ENCODE data around the gene TENM3.
A peak's percentile ranks its signal among the peaks of the same experiment; 100 is the strongest.

TENM3 gene

GRCh38 chr4:182835006-182835740 lies 592.0 kb downstream of the TENM3 start:
- no peak overlapping the region for H3K27ac ChIP-seq
- TF ChIP-seq CTCF (IDR thresholded peaks at IDR 0.05), result 0 out of 2 replicates have a peak, but pooled peaks have one; percentile 5
- TF ChIP-seq ZFX (IDR thresholded peaks at IDR 0.05; ENCODE audit: borderline replicate concordance), result no peak

- TF ChIP-seq ZFX (IDR thresholded peaks at IDR 0.05; ENCODE audit: borderline replicate concordance), result no peak
- no peak for TF ChIP-seq CTCF (IDR thresholded peaks at IDR 0.05)
- H3K27ac ChIP-seq, result no peak overlapping the region
These were observed 594.6 kb downstream of the TENM3 start for GRCh38 chr4:182837831-182838230.

- H3K27ac ChIP-seq, result no peak overlapping the region
- no peak for TF ChIP-seq CTCF (IDR thresholded peaks at IDR 0.05)
- TF ChIP-seq ZFX (IDR thresholded peaks at IDR 0.05; ENCODE audit: borderline replicate concordance), result no peak
These were observed 595.3 kb downstream of the TENM3 start for GRCh38 chr4:182838535-182838934.

GRCh38 chr4:182839256-182839655 lies 596.1 kb downstream of the TENM3 start:
- no peak for TF ChIP-seq CTCF (IDR thresholded peaks at IDR 0.05)
- TF ChIP-seq ZFX (IDR thresholded peaks at IDR 0.05; ENCODE audit: borderline replicate concordance), result no peak
- no peak overlapping the region for H3K27ac ChIP-seq

DNA sequence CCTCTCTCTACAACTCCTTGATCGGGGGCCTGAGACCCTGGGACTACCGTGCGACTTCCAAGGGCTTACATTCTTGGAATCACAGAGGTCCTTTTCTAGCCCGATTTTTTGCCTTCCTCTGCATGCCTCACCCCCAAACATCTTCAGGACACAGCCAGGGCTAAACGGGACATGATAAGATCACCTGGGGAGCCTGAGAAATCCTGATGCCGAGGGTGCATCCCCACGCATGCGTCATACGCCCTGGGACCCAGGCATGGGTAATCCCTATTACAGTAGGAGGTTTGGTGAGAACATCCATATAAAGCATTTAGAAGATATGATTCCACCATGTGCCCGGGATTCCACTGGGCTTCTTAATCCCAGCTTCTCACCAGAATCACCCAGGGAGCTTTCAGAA lies 596.9 kb downstream of the TENM3 start:
- TF ChIP-seq CTCF (IDR thresholded peaks at IDR 0.05), result no peak
- TF ChIP-seq ZFX (IDR thresholded peaks at IDR 0.05; ENCODE audit: borderline replicate concordance), result no peak
- H3K27ac ChIP-seq, result no peak overlapping the region

DNA sequence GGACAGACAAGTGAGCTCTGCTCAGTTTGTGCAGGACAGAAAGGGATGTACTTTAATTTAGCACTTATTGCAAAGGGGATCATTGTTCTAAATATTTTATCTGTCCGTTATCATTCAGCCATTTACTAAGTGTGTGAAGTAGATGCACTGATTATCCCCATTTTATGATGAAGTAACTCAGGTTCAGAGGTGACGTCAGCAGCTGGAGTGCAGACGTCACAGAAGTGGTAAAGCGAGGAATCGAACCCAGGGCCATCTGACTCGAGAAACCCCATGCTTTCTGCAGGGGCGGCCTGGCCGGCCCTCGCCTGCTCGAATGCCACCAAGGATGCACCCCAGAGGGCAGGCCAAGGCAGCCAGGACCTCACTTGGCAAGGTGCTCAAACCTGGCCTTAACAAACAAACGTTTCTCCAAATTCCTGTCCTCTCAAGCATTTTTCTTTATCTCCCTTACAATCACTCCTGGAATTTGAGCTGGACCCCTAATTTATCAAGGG lies 599.0 kb downstream of the TENM3 start:
- TF ChIP-seq CTCF (IDR thresholded peaks at IDR 0.05), result no peak
- no peak for TF ChIP-seq ZFX (IDR thresholded peaks at IDR 0.05; ENCODE audit: borderline replicate concordance)
- H3K27ac ChIP-seq, result no peak overlapping the region

GRCh38 chr4:182842759-182843390 lies 599.7 kb downstream of the TENM3 start:
- no peak overlapping the region for H3K27ac ChIP-seq
- TF ChIP-seq ZFX (IDR thresholded peaks at IDR 0.05; ENCODE audit: borderline replicate concordance), result no peak
